Testis (tissue), 2 donors: ENCODE results near the gene EVI5.

Experiments used
- POLR2A ChIP-seq: fragments of 450-650 bp; IDR thresholded peaks from one replicate; pipeline ENCODE4 v1.6.1; 2017; ENCODE audit warnings: antibody characterized with exemption, mild to moderate bottlenecking, moderate library complexity
- TF ChIP-seq, protein P1 (sequence below), 3 experiments: fragments of 450-650 bp in 2 of 3; fragments of 200-600 bp in 1 of 3; sonication (generic) in 1 of 3; IDR thresholded peaks; one replicate each; pipeline ENCODE4 v1.5.1; 2016 to 2019; ENCODE audit warnings: antibody characterized with exemption in 3 of 3, mild to moderate bottlenecking in 2 of 3, moderate library complexity in 1 of 3

DNA sequence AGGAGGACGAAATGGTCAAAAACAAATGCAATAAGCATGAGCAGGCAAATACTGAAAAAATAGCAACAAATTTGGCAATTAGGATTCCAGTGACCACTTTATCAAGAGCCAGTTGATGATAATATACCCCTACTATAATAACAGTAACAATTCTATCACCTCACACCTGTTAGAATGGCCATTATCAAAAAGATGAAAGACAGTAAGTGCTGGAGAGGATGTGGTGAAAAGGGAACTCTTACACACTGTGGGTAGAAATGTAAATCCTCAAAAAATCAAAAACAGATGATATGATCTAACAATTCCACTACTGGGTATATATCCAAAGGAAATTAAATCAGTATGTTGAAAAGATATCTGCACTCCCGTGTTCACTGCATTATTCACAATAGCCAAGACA, 183.9 kb downstream of the EVI5 start:
- no peak for TF ChIP-seq POLR2A
- TF ChIP-seq, protein P1, sequence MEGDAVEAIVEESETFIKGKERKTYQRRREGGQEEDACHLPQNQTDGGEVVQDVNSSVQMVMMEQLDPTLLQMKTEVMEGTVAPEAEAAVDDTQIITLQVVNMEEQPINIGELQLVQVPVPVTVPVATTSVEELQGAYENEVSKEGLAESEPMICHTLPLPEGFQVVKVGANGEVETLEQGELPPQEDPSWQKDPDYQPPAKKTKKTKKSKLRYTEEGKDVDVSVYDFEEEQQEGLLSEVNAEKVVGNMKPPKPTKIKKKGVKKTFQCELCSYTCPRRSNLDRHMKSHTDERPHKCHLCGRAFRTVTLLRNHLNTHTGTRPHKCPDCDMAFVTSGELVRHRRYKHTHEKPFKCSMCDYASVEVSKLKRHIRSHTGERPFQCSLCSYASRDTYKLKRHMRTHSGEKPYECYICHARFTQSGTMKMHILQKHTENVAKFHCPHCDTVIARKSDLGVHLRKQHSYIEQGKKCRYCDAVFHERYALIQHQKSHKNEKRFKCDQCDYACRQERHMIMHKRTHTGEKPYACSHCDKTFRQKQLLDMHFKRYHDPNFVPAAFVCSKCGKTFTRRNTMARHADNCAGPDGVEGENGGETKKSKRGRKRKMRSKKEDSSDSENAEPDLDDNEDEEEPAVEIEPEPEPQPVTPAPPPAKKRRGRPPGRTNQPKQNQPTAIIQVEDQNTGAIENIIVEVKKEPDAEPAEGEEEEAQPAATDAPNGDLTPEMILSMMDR (IDR thresholded peaks at IDR 0.05): no peak
